ENCODE results near the gene MRPL24. TPM values are rescaled to one million over a fixed set of nuclear protein-coding genes. Genes with fewer than 3 reads are reported as not detected.

Gene MRPL24
- total and polyA plus RNA-seq, 8 donors = 42.8 to 62.2 (median 55.4) TPM

GRCh38 chr1:156692925-156693847, 47.7 kb downstream of the MRPL24 start:
- H3K9me3 ChIP-seq = no peaks in the 10 kb centered on the region
- peaks cover 12 to 22% of the 10 kb centered on the region in 2 donors for H3K4me1 ChIP-seq
- intact Hi-C loops (cut with DNase I) = no loop called here
- H3K4me3 ChIP-seq = no peak overlapping the region
- DNase-seq (peak in 3 of 4 donors; percentile 47 to 85 (median 51)), ATAC-seq (peak; percentile 64)
- no peaks in the 10 kb centered on the region for H3K36me3 ChIP-seq
- H3K27me3 ChIP-seq = peaks cover 0 to 78% of the 10 kb centered on the region in 2 donors
- TF ChIP-seq, protein P1, sequence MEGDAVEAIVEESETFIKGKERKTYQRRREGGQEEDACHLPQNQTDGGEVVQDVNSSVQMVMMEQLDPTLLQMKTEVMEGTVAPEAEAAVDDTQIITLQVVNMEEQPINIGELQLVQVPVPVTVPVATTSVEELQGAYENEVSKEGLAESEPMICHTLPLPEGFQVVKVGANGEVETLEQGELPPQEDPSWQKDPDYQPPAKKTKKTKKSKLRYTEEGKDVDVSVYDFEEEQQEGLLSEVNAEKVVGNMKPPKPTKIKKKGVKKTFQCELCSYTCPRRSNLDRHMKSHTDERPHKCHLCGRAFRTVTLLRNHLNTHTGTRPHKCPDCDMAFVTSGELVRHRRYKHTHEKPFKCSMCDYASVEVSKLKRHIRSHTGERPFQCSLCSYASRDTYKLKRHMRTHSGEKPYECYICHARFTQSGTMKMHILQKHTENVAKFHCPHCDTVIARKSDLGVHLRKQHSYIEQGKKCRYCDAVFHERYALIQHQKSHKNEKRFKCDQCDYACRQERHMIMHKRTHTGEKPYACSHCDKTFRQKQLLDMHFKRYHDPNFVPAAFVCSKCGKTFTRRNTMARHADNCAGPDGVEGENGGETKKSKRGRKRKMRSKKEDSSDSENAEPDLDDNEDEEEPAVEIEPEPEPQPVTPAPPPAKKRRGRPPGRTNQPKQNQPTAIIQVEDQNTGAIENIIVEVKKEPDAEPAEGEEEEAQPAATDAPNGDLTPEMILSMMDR (IDR thresholded peaks at IDR 0.05) = no peak
- no peak overlapping the region for H3K27ac ChIP-seq

- ATAC-seq (peak; percentile 43), DNase-seq (peak in 2 of 4 donors; percentile 46 to 61)
- Histone ChIP-seq H3K27ac (no peak overlapping the region), H3K36me3 (no peaks in the 10 kb centered on the region), H3K4me1 (peaks cover 12 to 22% of the 10 kb centered on the region in 2 donors), H3K27me3 (peaks cover 0 to 81% of the 10 kb centered on the region in 2 donors), H3K9me3 (no peaks in the 10 kb centered on the region), H3K4me3 (no peak overlapping the region)
- TF ChIP-seq, protein P1 (IDR thresholded peaks at IDR 0.05) = no peak
- intact Hi-C loops (cut with DNase I) = no loop called here
Measured at GRCh38 chr1:156692441-156692924, 48.4 kb downstream of the MRPL24 start.

- Histone ChIP-seq H3K36me3 (no peaks in the 10 kb centered on the region), H3K4me3 (no peak overlapping the region), H3K9me3 (no peaks in the 10 kb centered on the region), H3K27ac (no peak overlapping the region), H3K4me1 (peaks cover 12 to 22% of the 10 kb centered on the region in 2 donors), H3K27me3 (peaks cover 0 to 82% of the 10 kb centered on the region in 2 donors)
- DNase-seq (peak in 3 of 4 donors; percentile 35 to 63 (median 54)), ATAC-seq (peak; percentile 62)
- intact Hi-C loops (cut with DNase I) = no loop called here
- TF ChIP-seq, protein P1 (IDR thresholded peaks at IDR 0.05) = no peak
Measured at GRCh38 chr1:156691665-156692440, 49.0 kb downstream of the MRPL24 start.

- DNase-seq (peak in 1 of 4 donors; percentile 34), ATAC-seq (no peak)
- Histone ChIP-seq H3K27ac (no peak overlapping the region), H3K4me3 (no peak overlapping the region), H3K4me1 (peaks cover 12 to 22% of the 10 kb centered on the region in 2 donors), H3K9me3 (no peaks in the 10 kb centered on the region), H3K27me3 (peaks cover 0 to 88% of the 10 kb centered on the region in 2 donors), H3K36me3 (no peaks in the 10 kb centered on the region)
- intact Hi-C loops (cut with DNase I) = no loop called here
- TF ChIP-seq, protein P1 (IDR thresholded peaks at IDR 0.05) = no peak
Measured at GRCh38 chr1:156691191-156691590, 49.7 kb downstream of the MRPL24 start.
